Psoas muscle (tissue), 8 donors: ENCODE results near the gene ZNF574. TPM values are rescaled to one million over a fixed set of nuclear protein-coding genes. Genes with fewer than 3 reads are reported as not detected.

Source experiments
- ATAC-seq, 4 donors: fragments of 200-7000 bp; cut with Tn5 transposase; one replicate each; pipeline ENCODE4 v1.9.1; 2020; ENCODE audit warnings: moderate library complexity in 3 of 4, mild to moderate bottlenecking in 2 of 4
- DNase-seq, 2 donors: peaks; one replicate each; pipeline ENCODE4 v3.0.0-alpha.2; 2020
- H3K27ac ChIP-seq: fragments of 200-600 bp; one replicate; pipeline ENCODE4 v1.8.0; 2022
- H3K27me3 ChIP-seq, 3 donors: fragments of 200-600 bp in 1 of 3; one replicate each; pipeline versions ENCODE4 v1.6.1 to v1.8.0; 2013 to 2022; ENCODE audit warnings: low read length in 2 of 3, mild to moderate bottlenecking in 2 of 3, moderate library complexity in 1 of 3; ENCODE audit not compliant: insufficient read depth in 3 of 3
- H3K36me3 ChIP-seq, 2 donors: fragments of 200-600 bp in 1 of 2; one replicate each; pipeline versions ENCODE4 v1.6.1 to v1.8.0; 2013 to 2022; ENCODE audit warnings: low read depth in 1 of 2, mild to moderate bottlenecking in 1 of 2, moderate library complexity in 1 of 2; ENCODE audit not compliant: insufficient read depth in 1 of 2
- H3K4me1 ChIP-seq: fragments of 200-600 bp; one replicate; pipeline ENCODE4 v1.8.0; 2022
- H3K4me3 ChIP-seq: fragments of 200-600 bp; one replicate; pipeline ENCODE4 v1.8.0; 2022; ENCODE audit warnings: mild to moderate bottlenecking
- H3K9me3 ChIP-seq: fragments of 200-600 bp; one replicate; pipeline ENCODE4 v1.8.0; 2022
- CTCF ChIP-seq: fragments of 200-600 bp; IDR thresholded peaks from one replicate; pipeline ENCODE4 v1.8.0; 2022; ENCODE audit warnings: antibody characterized with exemption
- WGBS, 3 donors: extraction: QIAGEN DNeasy Blood & Tissue Kit; methylation state at CpG; one replicate each; pipeline versions ENCODE4 v1.1.6 to v1.1.7; 2013; 5-methylcytosine and 5-hydroxymethylcytosine counted together
- intact Hi-C, 2 donors: fragments of 100-400 bp; cut with DNase I; formaldehyde crosslinking; loops; one replicate each; pipeline versions ENCODE4 v1.11.0 to v1.14.2; 2022
- polyA plus RNA-seq, 3 donors: library from polyadenylated mRNA; stranded (reverse); fragments of 200-250 nt; gene quantifications; one replicate each; pipeline ENCODE4 v1.2.3, GENCODE V29; 2013
- total RNA-seq, 4 donors: library from RNA; stranded (reverse); fragmentation: NEBNext Ultra II Directional in 2 of 4; extraction: Animal tissue kit (Norgen Biotek cat#: 25700) in 2 of 4; gene quantifications; one replicate each; pipeline versions ENCODE4 v1.2.1 to v1.2.4, GENCODE V29; 2021 to 2023
- donor health status: healthy with polysubstance abuse.
- donor health status: DM: no; HTN: no; CAD: no; lungs with moderate emphysema.
- donor health status: Bipolar disorder and iron deficiency.
- donor health status: healthy.
- donor health status: DM: yes; HTN: yes; CAD: no.
- donor health status: DM: no; HTN: no; CAD: no.
- donor health status: DM: no; HTN: no; CAD: no.
- donor health status: DM: yes; HTN: yes; CAD: no.

Gene ZNF574
- total and polyA plus RNA-seq, 7 donors, result 6.4 to 11.2 (median 8.7) TPM

- Histone ChIP-seq H3K27me3 (no peaks in the 10 kb centered on the region), H3K4me1 (no peaks in the 10 kb centered on the region), H3K27ac (no peak overlapping the region), H3K4me3 (no peak overlapping the region), H3K9me3 (no peaks in the 10 kb centered on the region), H3K36me3 (peaks cover 8 to 37% of the 10 kb centered on the region in 2 donors)
- peak; percentile 27 for TF ChIP-seq CTCF
- no peak for DNase-seq
- WGBS, 3 donors, result 79 to 83% (median 80%) methylated on average over 2 of the region's 2 CpGs
- ATAC-seq, result peak in 2 of 4 donors; percentile 42 to 43
- intact Hi-C loops, result no loop called here
Measured at GRCh38 chr19:42081584-42082203, 5.7 kb downstream of the ZNF574 start.

- no peak for DNase-seq
- peaks cover 8 to 36% of the 10 kb centered on the region in 2 donors for H3K36me3 ChIP-seq
Measured at GRCh38 chr19:42083537-42083936, 7.6 kb downstream of the ZNF574 start.

GRCh38 chr19:42086188-42086736 lies 10.3 kb downstream of the ZNF574 start:
- H3K27ac ChIP-seq, result no peak overlapping the region
- no peaks in the 10 kb centered on the region for H3K9me3 ChIP-seq
- no peak overlapping the region for H3K4me3 ChIP-seq
- intact Hi-C loops, result no loop called here
- WGBS, 3 donors, result 82 to 86% (median 84%) methylated on average over 9 of the region's 9 CpGs
- DNase-seq, result no peak
- H3K4me1 ChIP-seq, result no peaks in the 10 kb centered on the region
- no peak for TF ChIP-seq CTCF
- peaks cover 2 to 9% of the 10 kb centered on the region in 2 donors for H3K36me3 ChIP-seq
- no peak for ATAC-seq
- no peaks in the 10 kb centered on the region for H3K27me3 ChIP-seq

More at GRCh38 chr19:42083537-42083936, 7.6 kb downstream of the ZNF574 start:
- TF ChIP-seq CTCF, result no peak
- intact Hi-C loops, result no loop called here
- no peaks in the 10 kb centered on the region for H3K4me1 ChIP-seq
- H3K9me3 ChIP-seq, result no peaks in the 10 kb centered on the region
- WGBS, 3 donors, result 92 to 98% (median 92%) methylated on average over 5 of the region's 5 CpGs
- no peak for ATAC-seq
- no peak overlapping the region for H3K4me3 ChIP-seq
- no peaks in the 10 kb centered on the region for H3K27me3 ChIP-seq
- no peak overlapping the region for H3K27ac ChIP-seq

GRCh38 chr19:42086770-42087550 lies 11.0 kb downstream of the ZNF574 start:
- intact Hi-C loops, result no loop called here
- Histone ChIP-seq H3K36me3 (peaks cover 0 to 2% of the 10 kb centered on the region in 2 donors), H3K27me3 (no peaks in the 10 kb centered on the region), H3K27ac (no peak overlapping the region), H3K4me1 (no peaks in the 10 kb centered on the region), H3K9me3 (no peaks in the 10 kb centered on the region), H3K4me3 (no peak overlapping the region)
- 76 to 82% (median 81%) methylated on average over 11 of the region's 11 CpGs for WGBS, 3 donors
- no peak for TF ChIP-seq CTCF
- no peak for ATAC-seq
- DNase-seq, result no peak
